PC-9 (cell line): ENCODE results near the gene ARPP21. TPM values are rescaled to one million over a fixed set of nuclear protein-coding genes. Genes with fewer than 3 reads are reported as not detected.

Experiments used
- BruUV-seq: library from RNA; stranded (reverse); fragments of 400-500 nt; replicated peaks from 2 replicates; lab custom pipeline; 2021; lab: Mats Ljungman, UMichigan
- CTCF ChIA-PET: fragments of 300-600 bp; sonication (Branson Sonifier 250); formaldehyde crosslinking; loops from one replicate; lab custom pipeline; 2022; ENCODE audit warnings: antibody characterized with exemption; lab: Charles Lee
- POLR2A ChIA-PET: fragments of 300-600 bp; sonication (Branson Sonifier 250); formaldehyde crosslinking; loops from one replicate; lab custom pipeline; 2022; ENCODE audit warnings: antibody characterized with exemption; ENCODE audit not compliant: unreplicated experiment; lab: Charles Lee
- DNase-seq, 2 experiments: peaks; one replicate each; pipeline versions ENCODE4 v3.0.0 to v3.0.0-alpha.2; 2015 to 2022; ENCODE audit warnings: mixed read lengths in 1 of 2
- H2AFZ ChIP-seq: fragments of 200-600 bp; sonication (generic); 2 replicates; pipeline ENCODE4 v1.8.1; 2017; ENCODE audit warnings: antibody characterized with exemption
- H3F3A ChIP-seq: fragments of 200-600 bp; sonication (generic); 2 replicates; pipeline ENCODE4 v1.8.1; 2017; ENCODE audit warnings: antibody characterized with exemption, mild to moderate bottlenecking, low read depth; ENCODE audit not compliant: insufficient read depth
- H3K27ac ChIP-seq: fragments of 200-600 bp; sonication (generic); 2 replicates; pipeline ENCODE4 v1.6.1; 2016; ENCODE audit warnings: mixed run types
- H3K27me3 ChIP-seq: fragments of 200-600 bp; sonication (generic); 2 replicates; pipeline ENCODE4 v1.6.1; 2016; ENCODE audit warnings: low read depth, mixed run types; ENCODE audit not compliant: insufficient read depth
- H3K36me3 ChIP-seq: fragments of 200-600 bp; sonication (generic); 2 replicates; pipeline ENCODE4 v1.6.1; 2016; ENCODE audit warnings: low read depth, mixed run types
- H3K4me1 ChIP-seq: fragments of 200-600 bp; sonication (generic); replicated peaks from 2 replicates; pipeline ENCODE4 v1.6.1; 2016; ENCODE audit warnings: mixed run types; ENCODE audit not compliant: insufficient read depth
- H3K4me2 ChIP-seq: fragments of 200-600 bp; sonication (generic); 2 replicates; pipeline ENCODE4 v1.6.1; 2017; ENCODE audit warnings: mixed run types
- H3K4me3 ChIP-seq: fragments of 200-600 bp; sonication (generic); 2 replicates; pipeline ENCODE4 v1.6.1; 2016; ENCODE audit warnings: mixed run types
- H3K79me2 ChIP-seq: fragments of 200-600 bp; sonication (generic); 2 replicates; pipeline ENCODE4 v1.6.1; 2017; ENCODE audit warnings: low read depth, mixed run types
- H3K9me2 ChIP-seq: fragments of 200-600 bp; sonication (generic); 2 replicates; pipeline ENCODE4 v1.8.1; 2017; ENCODE audit warnings: mild to moderate bottlenecking; ENCODE audit not compliant: insufficient read depth
- H3K9me3 ChIP-seq: fragments of 200-600 bp; sonication (generic); 2 replicates; pipeline ENCODE4 v1.8.1; 2016; ENCODE audit warnings: low read depth; ENCODE audit not compliant: insufficient read depth
- H4K20me1 ChIP-seq: fragments of 200-600 bp; sonication (generic); 2 replicates; pipeline ENCODE4 v1.8.1; 2017; ENCODE audit not compliant: insufficient read depth
- CTCF ChIP-seq: fragments of 200-600 bp; sonication (generic); conservative IDR thresholded peaks from 2 replicates; pipeline ENCODE4 v1.6.1; 2017; ENCODE audit warnings: mixed run types, antibody characterized with exemption, mild to moderate bottlenecking, moderate library complexity
- EZH2 ChIP-seq: fragments of 200-600 bp; sonication (generic); IDR thresholded peaks from 2 replicates; pipeline ENCODE4 v1.8.0; 2017; ENCODE audit warnings: antibody characterized with exemption, low read depth
- intact Hi-C: fragments of 100-400 bp; cut with micrococcal nuclease; formaldehyde crosslinking; loops from one replicate; pipeline ENCODE4 v1.10.0; 2022; ENCODE audit not compliant: unreplicated experiment
- total RNA-seq: library from RNA; stranded (reverse); gene quantifications from 2 replicates; pipeline ENCODE4 v1.2.3, GENCODE V29; 2021

The ARPP21 gene
- total RNA-seq, 1 experiment from 2014 or later, result not detected

DNA sequence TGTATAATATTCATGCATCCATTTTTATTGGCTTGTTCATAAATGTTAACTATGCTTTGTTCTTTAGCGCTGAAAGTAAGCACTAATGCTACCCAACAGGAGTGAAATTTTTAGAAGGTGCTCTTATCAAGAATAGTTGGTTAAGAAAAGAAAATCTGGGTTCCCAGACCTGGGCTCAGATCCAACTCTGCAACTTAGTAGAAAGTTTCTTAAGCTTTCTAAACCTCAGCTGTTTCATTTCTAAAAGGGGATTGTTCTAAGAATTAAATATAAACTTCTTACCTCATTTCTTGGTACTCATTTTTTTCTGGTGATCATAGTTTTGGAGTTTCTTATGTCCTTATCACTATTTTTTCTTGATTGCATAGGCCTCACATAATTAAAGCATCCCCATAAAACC, 12.1 kb downstream of the ARPP21 start:
- BruUV-seq, result no TSS peak

GRCh38 chr3:35651851-35652250, 12.5 kb downstream of the ARPP21 start:
- no peak for TF ChIP-seq EZH2
- TF ChIP-seq CTCF, result no peak
- CTCF ChIA-PET, result no interaction called here
- no peaks in the 10 kb centered on the region for H3F3A ChIP-seq
- H3K4me1 ChIP-seq, result no peaks in the 10 kb centered on the region
- H3K9me2 ChIP-seq, result no peaks in the 10 kb centered on the region
- DNase-seq, result no peak
- no peaks in the 10 kb centered on the region for H3K9me3 ChIP-seq
- H3K27ac ChIP-seq, result no peak overlapping the region
- H2AFZ ChIP-seq, result no peak overlapping the region
- no TSS peak for BruUV-seq
- no peaks in the 10 kb centered on the region for H3K27me3 ChIP-seq
- no peak overlapping the region for H3K4me3 ChIP-seq
- POLR2A ChIA-PET, result no interaction called here
- H4K20me1 ChIP-seq, result no peaks in the 10 kb centered on the region
- intact Hi-C loops, result no loop called here
- H3K4me2 ChIP-seq, result no peak overlapping the region
- no peaks in the 10 kb centered on the region for H3K36me3 ChIP-seq
- H3K79me2 ChIP-seq, result no peaks in the 10 kb centered on the region

More for the DNA sequence above, 12.1 kb downstream of the ARPP21 start:
- TF ChIP-seq CTCF (no peak), EZH2 (no peak)
- POLR2A ChIA-PET, result no interaction called here
- Histone ChIP-seq H3K79me2 (no peaks in the 10 kb centered on the region), H3K4me1 (no peaks in the 10 kb centered on the region), H3K9me3 (no peaks in the 10 kb centered on the region), H4K20me1 (no peaks in the 10 kb centered on the region), H3K4me2 (no peak overlapping the region), H3K27ac (no peak overlapping the region), H3K9me2 (no peaks in the 10 kb centered on the region), H3K4me3 (no peak overlapping the region), H3K27me3 (no peaks in the 10 kb centered on the region), H2AFZ (no peak overlapping the region), H3F3A (no peaks in the 10 kb centered on the region), H3K36me3 (no peaks in the 10 kb centered on the region)
- intact Hi-C loops, result no loop called here
- no peak for DNase-seq
- CTCF ChIA-PET, result no interaction called here

DNA sequence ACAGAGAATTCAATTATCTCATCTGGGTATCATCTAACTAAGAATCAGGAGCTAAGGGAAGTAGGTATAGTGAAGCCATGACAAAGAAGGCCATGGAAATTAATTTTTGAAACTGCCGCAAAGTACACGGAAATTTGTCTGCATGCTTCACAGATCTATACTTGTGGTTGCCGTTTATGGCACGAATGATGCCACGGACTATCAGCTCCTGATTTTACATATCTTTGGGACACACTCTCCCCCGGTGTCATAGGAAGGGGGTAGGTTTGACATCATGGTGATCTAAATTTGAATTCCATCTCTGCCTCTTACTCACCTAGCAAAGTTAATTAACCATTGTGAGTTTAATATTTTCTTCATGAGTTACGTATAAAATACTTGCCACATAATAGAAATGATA, 14.0 kb downstream of the ARPP21 start:
- DNase-seq, result no peak
- Histone ChIP-seq H2AFZ (no peak overlapping the region), H3K27ac (no peak overlapping the region), H3K79me2 (no peaks in the 10 kb centered on the region), H4K20me1 (no peaks in the 10 kb centered on the region), H3K4me2 (no peak overlapping the region), H3K9me2 (no peaks in the 10 kb centered on the region), H3K4me1 (no peaks in the 10 kb centered on the region), H3K36me3 (no peaks in the 10 kb centered on the region), H3K4me3 (no peak overlapping the region), H3K27me3 (no peaks in the 10 kb centered on the region), H3F3A (no peaks in the 10 kb centered on the region), H3K9me3 (no peaks in the 10 kb centered on the region)
- TF ChIP-seq CTCF, result no peak
- no peak for TF ChIP-seq EZH2
- POLR2A ChIA-PET, result no interaction called here
- intact Hi-C loops, result no loop called here
- CTCF ChIA-PET, result no interaction called here
- no TSS peak for BruUV-seq
